Activated CD8-positive, alpha-beta memory T cell treated with anti-CD3 and anti-CD28 coated beads, Interleukin-2, amount 50 U/mL, for 1 hour (primary cell): ENCODE results near the gene SLC9A7.

Source experiments
- DNase-seq: peaks from one replicate; pipeline ENCODE4 v3.0.0-alpha.2; 2020; ENCODE audit errors: extremely low read depth

Gene SLC9A7

GRCh38 chrX:46704767-46705386 is 54.0 kb downstream of the SLC9A7 start:
- DNase-seq, result no peak

DNA sequence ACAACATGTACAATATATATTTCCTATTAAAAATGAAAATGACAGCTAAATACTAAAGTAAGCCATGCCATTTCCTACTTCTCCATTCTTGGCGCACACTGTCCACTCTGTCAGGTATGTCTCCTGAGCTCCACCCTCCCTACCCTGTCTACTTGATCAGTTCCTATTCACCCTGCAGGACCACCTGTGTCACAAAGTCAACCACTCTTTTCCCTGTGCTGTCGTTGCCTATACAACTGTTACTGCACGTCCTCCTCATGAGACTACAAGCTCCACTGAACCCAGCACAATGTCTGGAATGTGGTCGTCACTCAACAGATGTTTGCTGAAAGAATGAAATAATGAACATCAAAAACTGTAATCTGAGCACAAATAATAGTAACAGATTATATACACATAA is 54.9 kb downstream of the SLC9A7 start:
- no peak for DNase-seq

DNA sequence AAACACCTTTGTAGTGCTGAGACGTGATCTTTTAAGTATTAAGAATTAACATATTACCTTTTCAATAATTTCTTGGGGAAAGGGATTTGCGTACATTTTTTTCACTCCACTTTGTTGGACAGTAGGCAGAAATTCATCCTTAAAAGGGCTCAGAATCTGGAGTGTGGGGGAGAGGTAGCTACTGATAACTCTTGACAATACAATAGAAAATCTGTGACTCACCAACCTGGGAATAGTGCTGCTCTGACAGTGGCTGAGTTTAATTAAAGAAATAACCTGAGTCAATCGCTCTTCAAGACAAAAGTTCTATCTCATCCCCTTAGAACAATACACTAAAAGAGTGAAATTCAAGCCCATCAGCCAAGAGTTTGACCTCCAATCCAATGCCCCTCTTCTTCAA is 60.2 kb downstream of the SLC9A7 start:
- no peak for DNase-seq

DNA sequence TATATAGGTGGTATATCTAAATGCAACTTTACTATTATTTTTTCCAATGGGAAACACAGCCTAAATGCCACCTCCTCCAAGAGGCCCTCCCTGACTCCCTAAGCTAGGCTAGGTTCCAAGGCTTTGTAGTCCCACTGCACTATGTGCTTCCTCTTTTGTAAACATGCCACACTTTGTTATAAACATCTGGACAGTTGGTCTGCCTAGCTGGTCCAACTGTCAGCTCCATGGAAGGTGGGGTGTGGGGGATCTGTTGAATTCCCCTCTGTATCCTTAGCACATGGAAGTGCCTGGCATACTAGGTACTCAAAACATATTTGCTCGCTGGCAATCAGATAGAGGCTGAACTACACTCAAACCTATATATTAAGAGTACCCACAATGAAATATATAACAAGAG is 63.4 kb downstream of the SLC9A7 start:
- DNase-seq, result no peak

GRCh38 chrX:46694549-46694948 is 64.4 kb downstream of the SLC9A7 start:
- DNase-seq, result no peak

DNA sequence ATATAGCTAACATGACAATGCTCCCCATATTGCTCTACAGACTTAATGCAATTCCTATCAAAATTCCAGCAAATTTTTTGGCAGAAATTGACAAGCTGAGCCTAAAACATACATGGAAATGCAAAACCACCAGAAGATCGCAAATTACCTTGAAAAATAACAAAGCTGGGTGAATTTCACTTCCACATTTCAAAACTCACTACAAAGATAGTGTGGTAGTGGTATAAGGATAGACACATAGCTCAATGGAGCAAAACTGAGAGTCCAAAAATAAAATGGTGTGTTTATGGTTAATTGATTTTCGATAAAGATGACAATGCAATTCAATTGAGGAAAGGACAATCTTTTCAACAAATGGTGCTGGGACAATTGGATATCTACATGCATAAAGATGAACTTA is 65.8 kb downstream of the SLC9A7 start:
- DNase-seq, result no peak

DNA sequence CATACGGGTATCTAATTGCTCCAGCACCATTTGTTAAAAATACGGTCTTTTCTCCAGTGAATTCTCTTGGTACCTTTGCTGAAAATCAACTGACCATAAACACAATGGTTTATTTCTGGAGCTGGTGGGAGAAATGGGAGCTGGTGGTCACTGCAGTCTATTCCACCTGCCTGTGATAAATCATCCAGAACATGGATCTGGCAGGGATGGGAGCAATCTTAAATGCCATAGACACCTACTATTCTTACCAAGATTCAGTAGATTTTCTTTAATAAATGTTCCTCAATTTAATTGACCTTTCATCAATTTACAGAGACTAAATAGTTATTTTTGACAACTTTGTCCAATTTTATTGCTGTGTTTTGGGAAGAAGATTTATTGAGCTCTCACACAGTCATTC is 68.1 kb downstream of the SLC9A7 start:
- no peak for DNase-seq

DNA sequence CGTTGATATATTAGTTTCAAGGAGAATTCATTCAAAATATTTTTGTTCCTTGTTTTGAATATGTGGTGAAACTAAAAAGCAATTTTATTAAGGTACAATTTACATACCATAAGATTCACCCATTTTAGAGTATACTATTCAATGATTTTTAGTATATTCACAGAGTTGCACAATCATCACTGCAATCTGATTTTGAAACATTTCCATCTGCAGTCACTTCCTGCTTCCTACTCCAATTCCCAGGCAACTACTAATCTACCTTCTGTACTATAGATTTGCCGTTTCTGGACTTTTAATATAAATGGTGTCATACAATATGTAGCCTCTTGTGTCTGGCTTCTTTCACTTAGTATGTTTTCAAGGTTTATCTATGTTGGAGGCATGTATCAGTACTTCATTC is 71.3 kb downstream of the SLC9A7 start:
- no peak for DNase-seq

- DNase-seq, result no peak
Measured at GRCh38 chrX:46686003-46686645, 72.8 kb downstream of the SLC9A7 start.

GRCh38 chrX:46683048-46683447 is 75.9 kb downstream of the SLC9A7 start:
- no peak for DNase-seq

GRCh38 chrX:46681849-46682248 is 77.1 kb downstream of the SLC9A7 start:
- no peak for DNase-seq

- DNase-seq, result no peak
Measured at GRCh38 chrX:46678232-46678631, 80.7 kb downstream of the SLC9A7 start.

DNA sequence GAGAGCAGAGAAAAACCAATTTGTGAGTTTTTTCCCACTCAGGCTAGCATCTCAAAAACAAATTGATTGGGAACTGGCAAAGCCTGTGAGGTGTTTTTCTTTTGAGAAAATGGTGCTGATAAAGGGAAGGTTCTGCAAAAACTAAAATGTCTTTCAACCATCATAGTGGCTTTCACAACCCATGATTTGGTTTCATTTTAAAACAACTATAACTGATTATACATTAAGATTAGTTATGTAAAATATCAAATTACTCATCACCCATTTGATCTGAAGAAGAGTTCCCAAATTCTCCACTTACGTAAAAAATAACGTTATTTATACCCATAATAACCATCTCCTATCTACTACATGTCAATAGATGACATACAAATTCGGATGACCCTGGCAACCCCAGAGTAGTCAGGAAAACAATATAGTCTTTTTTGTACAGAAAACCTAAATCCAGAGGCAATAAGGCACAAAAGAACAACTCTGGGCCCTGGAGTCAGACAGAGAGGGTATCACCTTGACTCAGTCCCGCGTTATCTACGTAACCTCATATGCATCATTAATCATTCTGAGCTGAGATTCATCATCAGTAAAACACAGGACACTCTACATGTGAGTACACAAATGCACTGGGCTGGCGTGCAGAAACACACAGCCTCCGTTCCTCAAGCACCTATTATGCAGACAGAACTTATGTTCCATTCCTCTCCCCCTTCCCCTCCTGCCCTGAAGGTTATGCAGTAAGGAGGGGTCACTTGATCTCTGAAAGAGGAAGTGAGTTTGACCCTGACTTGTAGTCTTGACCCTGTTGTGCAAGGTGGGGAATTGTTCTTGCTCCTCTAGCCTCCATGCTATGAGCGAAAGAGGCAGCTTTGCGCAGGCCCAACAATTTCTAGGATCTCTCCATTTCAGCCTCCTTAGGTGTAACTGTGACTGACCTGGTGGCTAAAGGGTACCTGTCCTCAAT is 82.2 kb downstream of the SLC9A7 start:
- DNase-seq, result no peak

DNA sequence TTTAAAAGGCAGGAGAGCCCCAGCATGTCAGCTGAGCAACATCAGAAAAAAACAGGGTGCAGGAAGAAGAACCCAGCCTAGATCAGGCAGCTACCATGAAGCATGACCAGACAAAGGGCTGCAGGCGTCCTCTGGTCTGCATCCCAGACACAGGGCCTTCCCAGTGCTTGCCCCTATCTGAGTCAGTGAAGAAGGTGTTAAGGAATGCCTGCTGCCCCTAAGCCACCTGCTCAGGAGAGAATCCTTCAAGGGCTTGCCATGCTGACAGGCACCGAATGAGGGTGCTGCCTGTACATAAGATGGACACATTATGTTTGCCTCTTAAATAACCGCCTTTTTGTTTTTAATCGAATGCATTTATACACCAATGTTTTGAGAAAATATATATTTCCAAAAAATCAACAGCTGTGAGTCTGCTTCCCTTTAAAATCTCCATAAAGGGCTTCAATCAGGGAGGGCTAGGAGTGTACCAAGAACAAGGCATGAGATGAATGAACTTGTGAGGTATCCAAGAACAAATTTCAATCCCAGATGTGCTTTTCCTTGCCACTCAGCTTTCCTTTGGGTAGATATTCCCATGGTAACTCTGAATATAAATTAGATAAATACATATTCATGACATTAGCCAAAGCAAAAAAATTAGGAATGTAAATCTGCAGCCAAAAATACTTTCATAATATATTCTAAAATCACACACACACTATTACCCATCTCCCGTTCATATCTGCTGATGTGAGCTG is 85.1 kb downstream of the SLC9A7 start:
- DNase-seq, result no peak

- DNase-seq, result no peak
Measured at GRCh38 chrX:46670316-46670715, 88.6 kb downstream of the SLC9A7 start.

DNA sequence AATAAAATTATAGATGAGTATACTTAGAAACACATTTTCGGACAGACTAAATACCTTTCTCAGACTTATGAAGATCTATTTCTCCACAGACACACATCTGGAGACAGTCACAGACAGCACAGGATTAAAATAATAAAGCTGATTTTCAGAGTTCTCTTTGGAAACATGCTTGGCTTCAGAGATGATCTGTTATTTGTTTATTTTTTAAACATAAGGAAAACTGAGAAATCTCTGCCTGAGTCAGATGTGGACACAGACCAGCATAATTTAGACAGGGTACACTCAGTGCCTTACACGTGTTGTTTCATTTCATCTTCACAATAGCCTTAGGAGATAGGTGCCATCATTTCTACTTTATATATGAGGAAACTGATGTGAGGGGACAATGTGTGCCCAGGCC is 92.1 kb downstream of the SLC9A7 start:
- DNase-seq, result no peak

DNA sequence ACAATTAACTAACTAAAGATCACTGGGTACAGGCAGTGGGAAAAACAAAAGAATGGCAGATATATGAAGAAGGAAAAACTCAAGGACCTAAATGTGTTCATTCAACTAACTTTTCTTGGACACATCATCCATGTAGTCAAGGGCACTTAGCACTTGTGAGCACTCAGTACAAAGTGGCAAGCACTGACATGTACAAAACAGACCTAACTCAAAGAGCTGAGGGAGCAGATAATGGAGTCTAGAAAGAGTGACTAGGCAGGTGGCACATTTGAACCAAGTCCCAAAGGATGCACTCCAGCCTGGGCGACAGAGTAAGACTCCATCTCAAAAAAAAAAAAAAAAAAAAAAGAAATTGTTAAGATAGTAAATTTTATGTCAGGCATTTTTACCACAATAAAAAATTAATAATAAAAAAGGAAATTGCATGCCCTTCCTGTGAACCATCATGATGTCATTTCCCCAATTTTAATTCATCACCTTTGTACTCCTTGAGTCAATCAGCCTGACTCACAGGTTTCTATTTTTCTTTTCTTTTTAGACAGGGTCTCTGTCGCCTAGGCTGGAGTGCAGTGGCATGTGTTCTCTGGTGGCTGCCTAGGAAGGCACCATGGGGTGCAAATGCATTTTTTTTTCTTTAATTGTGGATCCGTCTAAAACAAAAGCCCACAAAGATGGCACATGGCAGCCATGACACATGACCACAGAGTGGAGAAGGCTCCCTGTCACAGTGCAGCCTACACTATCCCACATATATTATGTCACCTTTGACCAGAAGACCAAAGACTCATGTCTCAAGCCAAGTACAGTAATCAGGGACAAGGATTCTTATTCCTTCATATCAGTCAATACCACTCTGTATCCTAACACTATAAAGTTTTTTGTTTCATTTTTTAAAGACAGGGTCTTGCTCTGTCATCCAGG is 93.4 kb downstream of the SLC9A7 start:
- DNase-seq, result no peak

DNA sequence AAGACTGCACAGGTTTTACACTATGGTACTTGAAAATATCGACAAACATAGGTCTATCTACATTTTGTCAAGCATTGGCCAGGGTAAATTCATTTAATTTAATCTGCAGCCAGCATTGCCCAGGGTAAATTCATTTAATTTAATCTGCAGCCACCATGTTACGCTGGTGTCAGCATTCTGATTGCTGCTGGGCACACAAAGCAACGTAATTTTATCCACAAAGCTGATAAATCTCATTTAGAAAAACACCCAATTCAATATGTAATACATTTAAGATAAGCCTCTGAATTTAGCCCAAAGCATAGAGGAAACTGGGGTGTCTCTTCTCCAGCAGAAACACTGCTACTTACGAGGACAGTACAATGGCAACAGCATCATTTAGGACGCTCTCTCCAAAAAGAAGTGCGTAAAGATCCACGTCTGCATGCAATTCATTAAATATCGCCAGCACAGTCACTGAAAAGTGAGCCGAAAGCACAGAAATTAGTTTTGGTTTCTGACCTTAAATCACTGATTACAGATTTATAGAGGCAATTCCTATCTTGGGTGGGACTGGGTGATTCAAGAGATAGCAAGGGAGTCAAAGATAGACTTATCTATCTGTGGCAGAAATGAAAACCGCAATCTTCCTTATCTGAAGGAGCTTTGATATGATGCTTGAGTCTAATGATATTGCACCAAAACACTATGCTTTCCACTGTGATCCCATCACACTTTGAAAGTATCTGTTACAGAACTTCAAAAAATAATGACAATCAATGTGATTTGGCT is 96.5 kb downstream of the SLC9A7 start:
- no peak for DNase-seq

GRCh38 chrX:46653482-46653881 is 105.4 kb downstream of the SLC9A7 start:
- no peak for DNase-seq
